ENCODE data around the gene MMP24. TPM values are rescaled to one million over a fixed set of nuclear protein-coding genes. Genes with fewer than 3 reads are reported as not detected.

The MMP24 gene
- total and polyA plus RNA-seq, 2 of the 13 experiments (the other 11 are each of a cell fraction or from before 2014, with no cell fraction given): 0.29 to 0.35 TPM

- peak; percentile 75; the same call in 1 of the 2 replicates for TF ChIP-seq NFE2L1 (CRISPR knock-in tag; IDR thresholded peaks at IDR 0.05; ENCODE audit: borderline replicate concordance)
- TF ChIP-seq ARNT2 (CRISPR knock-in tag; IDR thresholded peaks at IDR 0.05; ENCODE audit: low read depth): peak; percentile 86
- peak; percentile 50; the same call in 1 of the 2 replicates for TF ChIP-seq SP140L (CRISPR knock-in tag; IDR thresholded peaks at IDR 0.05; ENCODE audit: borderline replicate concordance)
- peak; percentile 99 for TF ChIP-seq ZNF784 (CRISPR knock-in tag; IDR thresholded peaks at IDR 0.05; ENCODE audit: borderline replicate concordance)
- TF ChIP-seq GMEB1 (CRISPR knock-in tag; IDR thresholded peaks at IDR 0.05; ENCODE audit: borderline replicate concordance): peak; percentile 87; the same call in 1 of the 2 replicates
- TF ChIP-seq HOXA7 (CRISPR knock-in tag; IDR thresholded peaks at IDR 0.05): no peak; the same call in 1 of the 2 replicates
- TF ChIP-seq HNF4G (IDR thresholded peaks at IDR 0.05; ENCODE audit: borderline replicate concordance, low read depth, low read length): peak; percentile 93
- TF ChIP-seq HNF4G (CRISPR knock-in tag; IDR thresholded peaks at IDR 0.05; ENCODE audit: borderline replicate concordance, low read depth): peak; percentile 91
- TF ChIP-seq ZSCAN12 (CRISPR knock-in tag; IDR thresholded peaks at IDR 0.05): no peak
- peak; percentile 19; the same call in 1 of the 2 replicates for TF ChIP-seq ZNF296 (CRISPR knock-in tag; conservative IDR thresholded peaks at IDR 0.05)
- TF ChIP-seq CAMTA2 (CRISPR knock-in tag; IDR thresholded peaks at IDR 0.05; ENCODE audit: borderline replicate concordance): peak; percentile 22
- peak; percentile 96 for TF ChIP-seq HDAC1 (CRISPR knock-in tag; IDR thresholded peaks at IDR 0.05)
- TF ChIP-seq HIC2 (CRISPR knock-in tag; IDR thresholded peaks at IDR 0.05; ENCODE audit: low read depth): no peak
- TF ChIP-seq PAX8 (CRISPR knock-in tag; IDR thresholded peaks at IDR 0.05; ENCODE audit: borderline replicate concordance): no peak
- TF ChIP-seq NR2F6 (IDR thresholded peaks at IDR 0.05): no peak; the same call in none of the 2 replicates
- TF ChIP-seq NR2F6 (CRISPR knock-in tag; IDR thresholded peaks at IDR 0.05): peak; percentile 58
- TF ChIP-seq ZNF737 (CRISPR knock-in tag; IDR thresholded peaks at IDR 0.05; ENCODE audit: borderline replicate concordance): peak; percentile 97; the same call in 1 of the 2 replicates
- TF ChIP-seq RAD21 (CRISPR knock-in tag; IDR thresholded peaks at IDR 0.05): peak; percentile 44
- TF ChIP-seq, protein P1, sequence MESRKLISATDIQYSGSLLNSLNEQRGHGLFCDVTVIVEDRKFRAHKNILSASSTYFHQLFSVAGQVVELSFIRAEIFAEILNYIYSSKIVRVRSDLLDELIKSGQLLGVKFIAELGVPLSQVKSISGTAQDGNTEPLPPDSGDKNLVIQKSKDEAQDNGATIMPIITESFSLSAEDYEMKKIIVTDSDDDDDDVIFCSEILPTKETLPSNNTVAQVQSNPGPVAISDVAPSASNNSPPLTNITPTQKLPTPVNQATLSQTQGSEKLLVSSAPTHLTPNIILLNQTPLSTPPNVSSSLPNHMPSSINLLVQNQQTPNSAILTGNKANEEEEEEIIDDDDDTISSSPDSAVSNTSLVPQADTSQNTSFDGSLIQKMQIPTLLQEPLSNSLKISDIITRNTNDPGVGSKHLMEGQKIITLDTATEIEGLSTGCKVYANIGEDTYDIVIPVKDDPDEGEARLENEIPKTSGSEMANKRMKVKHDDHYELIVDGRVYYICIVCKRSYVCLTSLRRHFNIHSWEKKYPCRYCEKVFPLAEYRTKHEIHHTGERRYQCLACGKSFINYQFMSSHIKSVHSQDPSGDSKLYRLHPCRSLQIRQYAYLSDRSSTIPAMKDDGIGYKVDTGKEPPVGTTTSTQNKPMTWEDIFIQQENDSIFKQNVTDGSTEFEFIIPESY (CRISPR knock-in tag; IDR thresholded peaks at IDR 0.05): peak; percentile 24; the same call in 1 of the 2 replicates
- TF ChIP-seq, protein P2, sequence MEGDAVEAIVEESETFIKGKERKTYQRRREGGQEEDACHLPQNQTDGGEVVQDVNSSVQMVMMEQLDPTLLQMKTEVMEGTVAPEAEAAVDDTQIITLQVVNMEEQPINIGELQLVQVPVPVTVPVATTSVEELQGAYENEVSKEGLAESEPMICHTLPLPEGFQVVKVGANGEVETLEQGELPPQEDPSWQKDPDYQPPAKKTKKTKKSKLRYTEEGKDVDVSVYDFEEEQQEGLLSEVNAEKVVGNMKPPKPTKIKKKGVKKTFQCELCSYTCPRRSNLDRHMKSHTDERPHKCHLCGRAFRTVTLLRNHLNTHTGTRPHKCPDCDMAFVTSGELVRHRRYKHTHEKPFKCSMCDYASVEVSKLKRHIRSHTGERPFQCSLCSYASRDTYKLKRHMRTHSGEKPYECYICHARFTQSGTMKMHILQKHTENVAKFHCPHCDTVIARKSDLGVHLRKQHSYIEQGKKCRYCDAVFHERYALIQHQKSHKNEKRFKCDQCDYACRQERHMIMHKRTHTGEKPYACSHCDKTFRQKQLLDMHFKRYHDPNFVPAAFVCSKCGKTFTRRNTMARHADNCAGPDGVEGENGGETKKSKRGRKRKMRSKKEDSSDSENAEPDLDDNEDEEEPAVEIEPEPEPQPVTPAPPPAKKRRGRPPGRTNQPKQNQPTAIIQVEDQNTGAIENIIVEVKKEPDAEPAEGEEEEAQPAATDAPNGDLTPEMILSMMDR (CRISPR knock-in tag; IDR thresholded peaks at IDR 0.05): peak; percentile 19; the same call in 1 of the 2 replicates
- peak; percentile 95 for TF ChIP-seq NR2C2 (CRISPR knock-in tag; IDR thresholded peaks at IDR 0.05; ENCODE audit: borderline replicate concordance)
Measured at GRCh38 chr20:35284267-35284991, 57.9 kb downstream of the MMP24 start, which contains the start of gene EIF6 (continued).

Data from HepG2 (cell line).